Fibroblast of pulmonary artery (primary cell): ENCODE measurements around the gene NOXA1.

ENCODE experiments used
- DNase-seq: peaks from one replicate; pipeline ENCODE4 v3.0.0-alpha.2; 2010; ENCODE audit warnings: low read depth
- H3K4me3 ChIP-seq: replicated peaks from 2 replicates; pipeline ENCODE4 v1.5.1; 2011; ENCODE audit warnings: low read depth, mild to moderate bottlenecking, control low read depth, low read length, moderate library complexity
- CTCF ChIP-seq: IDR thresholded peaks from 2 replicates; pipeline ENCODE4 v1.5.1; 2011; ENCODE audit warnings: mild to moderate bottlenecking, control low read depth, low read length, inconsistent platforms; ENCODE audit errors: missing control alignments

Gene NOXA1

DNA sequence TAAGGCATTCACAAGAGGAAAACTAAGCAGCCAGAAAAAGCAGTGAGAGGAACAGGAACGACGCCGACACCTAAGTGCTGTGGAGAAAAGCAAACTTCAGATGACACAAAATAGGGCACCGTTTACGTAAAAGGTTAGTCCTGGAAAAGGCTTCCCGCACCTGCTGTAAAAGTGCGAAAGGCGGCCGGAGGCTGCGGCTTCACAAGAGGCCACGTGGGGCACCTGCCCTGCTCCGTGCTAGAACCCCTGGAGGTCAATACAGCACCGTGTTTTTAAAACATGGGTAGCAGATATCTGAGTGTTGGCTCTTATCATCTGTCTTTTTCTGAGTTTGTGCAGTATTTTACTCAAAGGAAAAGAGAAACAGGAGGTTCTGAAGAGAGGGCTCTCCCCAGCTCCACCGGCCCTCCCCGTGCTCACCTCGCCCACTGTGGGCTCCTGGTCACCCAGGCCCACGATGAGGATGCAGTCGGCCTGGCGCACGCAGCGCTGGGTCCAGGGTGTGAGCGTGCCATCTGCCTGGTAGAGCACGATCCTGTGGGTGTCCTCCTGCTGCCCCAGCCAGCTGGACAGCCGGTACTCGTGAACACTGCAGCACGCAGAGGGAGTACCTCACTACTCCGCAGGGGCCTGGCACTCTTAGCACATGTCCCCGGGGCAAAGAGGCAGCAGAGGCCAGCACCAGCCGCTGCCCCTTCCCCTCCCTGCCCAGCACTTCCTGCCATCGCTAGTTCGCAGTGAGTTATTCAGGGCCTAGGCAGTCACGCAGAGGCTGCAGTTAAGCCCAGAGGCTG is 56.9 kb downstream of the NOXA1 start:
- no peak for DNase-seq
- no peak for TF ChIP-seq CTCF
- no peak overlapping the region for H3K4me3 ChIP-seq

GRCh38 chr9:137480686-137481683 is 57.8 kb downstream of the NOXA1 start:
- no peak for TF ChIP-seq CTCF
- H3K4me3 ChIP-seq: no peak overlapping the region
- no peak for DNase-seq

- H3K4me3 ChIP-seq: no peak overlapping the region
- TF ChIP-seq CTCF: no peak
- peak; percentile 81 for DNase-seq
Observed at GRCh38 chr9:137482094-137482781, 59.0 kb downstream of the NOXA1 start.
